AG20443 (cell line): ENCODE measurements around the gene IGSF23.

Experiments
- DNase-seq: peaks from one replicate; pipeline ENCODE4 v3.0.0; 2012; ENCODE audit warnings: low spot score, mixed read lengths

IGSF23 gene

GRCh38 chr19:44641501-44642265 is 28.3 kb downstream of the IGSF23 start:
- no peak for DNase-seq

GRCh38 chr19:44642377-44642776 is 29.0 kb downstream of the IGSF23 start:
- DNase-seq = no peak

- peak; percentile 98 for DNase-seq
These were observed 30.4 kb downstream of the IGSF23 start, which contains the start of gene PVR for GRCh38 chr19:44643605-44644401. Gene PVR (plus strand): TSS chr19:44643910. CDS start chr19:44644097, 187 bp downstream.

GRCh38 chr19:44644402-44645016 is 31.1 kb downstream of the IGSF23 start:
- peak; percentile 54 for DNase-seq

GRCh38 chr19:44645407-44646048 is 32.2 kb downstream of the IGSF23 start:
- DNase-seq = no peak

- DNase-seq = no peak
These were observed 32.7 kb downstream of the IGSF23 start for GRCh38 chr19:44646049-44646416.

GRCh38 chr19:44647144-44647543 is 33.8 kb downstream of the IGSF23 start:
- DNase-seq = no peak

- peak; percentile 73 for DNase-seq
These were observed 35.4 kb downstream of the IGSF23 start for GRCh38 chr19:44648631-44649251.

GRCh38 chr19:44649578-44650145 is 36.3 kb downstream of the IGSF23 start:
- no peak for DNase-seq

GRCh38 chr19:44653343-44653742 is 40.0 kb downstream of the IGSF23 start:
- no peak for DNase-seq

- DNase-seq = peak; percentile 63
These were observed 40.8 kb downstream of the IGSF23 start for GRCh38 chr19:44653977-44654774.

- DNase-seq = peak; percentile 82
These were observed 44.0 kb downstream of the IGSF23 start for GRCh38 chr19:44657211-44657921.

GRCh38 chr19:44658069-44658733 is 44.8 kb downstream of the IGSF23 start:
- DNase-seq = no peak

- DNase-seq = no peak
These were observed 46.7 kb downstream of the IGSF23 start for GRCh38 chr19:44660081-44660480.

GRCh38 chr19:44661205-44661604 is 47.8 kb downstream of the IGSF23 start:
- DNase-seq = no peak

- no peak for DNase-seq
These were observed 48.5 kb downstream of the IGSF23 start for GRCh38 chr19:44661904-44662303.

GRCh38 chr19:44662691-44663385 is 49.5 kb downstream of the IGSF23 start:
- peak; percentile 52 for DNase-seq

- no peak for DNase-seq
These were observed 50.6 kb downstream of the IGSF23 start for GRCh38 chr19:44663996-44664395.

- DNase-seq = no peak
These were observed 51.6 kb downstream of the IGSF23 start for GRCh38 chr19:44664976-44665375.
